M059J (cell line): Measurements from ENCODE around the gene ARL15. TPM values are rescaled to one million over a fixed set of nuclear protein-coding genes. Genes with fewer than 3 reads are reported as not detected.

ENCODE experiments used
- total RNA-seq: library from RNA; depleted of rRNA; stranded (reverse); fragments of >200 nt; shearing (Covaris generic); gene quantifications from 2 replicates; pipeline ENCODE4 v1.2.3, GENCODE V29; 2014; rRNA removed

Gene ARL15
- total RNA-seq, 1 experiment from 2014 or later = 20.6 TPM

Other genes with a start within 250 kb of the ARL15 start
- gene HSPB3, start 145.1 kb upstream of the ARL15 start, total RNA-seq = 4.9 and 9.0 TPM in 2 replicates
- gene SNX18, start 207.2 kb upstream of the ARL15 start, total RNA-seq = 12.6 and 23.9 TPM in 2 replicates